Ascending aorta (tissue), 2 donors: ENCODE data around the gene YWHAE. TPM values are rescaled to one million over a fixed set of nuclear protein-coding genes. Genes with fewer than 3 reads are reported as not detected.

Experiments used
- DNase-seq, 2 donors: peaks; one replicate each; pipeline ENCODE4 v3.0.0-alpha.2; 2019; ENCODE audit warnings: low spot score in 2 of 2
- H3K27ac ChIP-seq, 2 donors: fragments of 200-600 bp; sonication (generic); one replicate each; pipeline ENCODE4 v1.5.1; 2016 to 2017; ENCODE audit warnings: mild to moderate bottlenecking in 1 of 2
- H3K27me3 ChIP-seq: fragments of 200-600 bp; sonication (generic); one replicate; pipeline ENCODE4 v1.5.1; 2017
- H3K36me3 ChIP-seq, 2 donors: fragments of 200-600 bp; sonication (generic); one replicate each; pipeline ENCODE4 v1.5.1; 2016
- H3K4me1 ChIP-seq, 2 donors: fragments of 200-600 bp; sonication (generic); one replicate each; pipeline ENCODE4 v1.5.1; 2016 to 2017; ENCODE audit warnings: mild to moderate bottlenecking in 1 of 2
- H3K4me3 ChIP-seq, 2 donors: fragments of 200-600 bp; sonication (generic); one replicate each; pipeline ENCODE4 v1.5.1; 2016 to 2017; ENCODE audit warnings: mild to moderate bottlenecking in 1 of 2
- H3K9me3 ChIP-seq, 2 donors: fragments of 200-600 bp; sonication (generic); one replicate each; pipeline ENCODE4 v1.5.1; 2016
- CTCF ChIP-seq, 3 experiments: fragments of 200-600 bp in 2 of 3; fragments of 450-650 bp in 1 of 3; sonication (generic) in 2 of 3; IDR thresholded peaks; one replicate each; pipeline ENCODE4 v1.5.1; 2016 to 2019; ENCODE audit warnings: antibody characterized with exemption in 3 of 3, mild to moderate bottlenecking in 1 of 3, moderate library complexity in 1 of 3
- intact Hi-C: fragments of 100-400 bp; cut with DNase I; formaldehyde crosslinking; loops from one replicate; pipeline ENCODE4 v1.15.1; 2023
- total RNA-seq: library from RNA; depleted of rRNA; stranded (reverse); fragments of >200 nt; gene quantifications from one replicate; pipeline ENCODE4 v1.1.0, GENCODE V29; 2016

The YWHAE gene
- total RNA-seq, 1 donor from 2014 or later, result 261 TPM

- H3K27me3 ChIP-seq, result no peaks in the 10 kb centered on the region
- intact Hi-C loops, result no loop called here
These were observed 77.5 kb downstream of the YWHAE start for GRCh38 chr17:1322480-1322879.

GRCh38 chr17:1322014-1322428, 78.0 kb downstream of the YWHAE start:
- no peak for TF ChIP-seq CTCF (IDR thresholded peaks at IDR 0.05)
- Histone ChIP-seq H3K4me3 (no peak overlapping the region), H3K9me3 (no peaks in the 10 kb centered on the region), H3K4me1 (peaks cover 4 to 12% of the 10 kb centered on the region in 2 donors), H3K27me3 (no peaks in the 10 kb centered on the region), H3K36me3 (no peaks in the 10 kb centered on the region), H3K27ac (no peak overlapping the region)
- intact Hi-C loops, result no loop called here
- no peak for DNase-seq

More at GRCh38 chr17:1322480-1322879, 77.5 kb downstream of the YWHAE start:
- no peak overlapping the region for H3K4me3 ChIP-seq
- TF ChIP-seq CTCF (IDR thresholded peaks at IDR 0.05), result no peak
- H3K9me3 ChIP-seq, result no peaks in the 10 kb centered on the region
- peaks cover 4 to 7% of the 10 kb centered on the region in 2 donors for H3K4me1 ChIP-seq
- DNase-seq, result no peak
- H3K36me3 ChIP-seq, result no peaks in the 10 kb centered on the region
- no peak overlapping the region for H3K27ac ChIP-seq

- Histone ChIP-seq H3K9me3 (no peaks in the 10 kb centered on the region), H3K36me3 (no peaks in the 10 kb centered on the region), H3K4me1 (peaks cover 4 to 25% of the 10 kb centered on the region in 2 donors), H3K4me3 (peak overlapping the region in 1 of 2 donors; percentile 1), H3K27ac (peak overlapping the region; percentile 56 to 81), H3K27me3 (no peaks in the 10 kb centered on the region)
- intact Hi-C loops, result loop anchor here (1.0 kb wide), 1 partner anchor 38 kb away; no protein-coding TSS in a partner anchor
- peak; percentile 59 to 84 for DNase-seq
- no peak for TF ChIP-seq CTCF (IDR thresholded peaks at IDR 0.05)
These were observed 84.1 kb downstream of the YWHAE start for GRCh38 chr17:1315891-1316403.

- peak overlapping the region; percentile 56 to 81 for H3K27ac ChIP-seq
- H3K4me1 ChIP-seq, result peaks cover 4 to 25% of the 10 kb centered on the region in 2 donors
- no peaks in the 10 kb centered on the region for H3K27me3 ChIP-seq
- intact Hi-C loops, result no loop called here
- H3K36me3 ChIP-seq, result no peaks in the 10 kb centered on the region
- TF ChIP-seq CTCF (IDR thresholded peaks at IDR 0.05), result no peak
- H3K9me3 ChIP-seq, result no peaks in the 10 kb centered on the region
- H3K4me3 ChIP-seq, result peak overlapping the region in 1 of 2 donors; percentile 1
- DNase-seq, result no peak
These were observed 84.6 kb downstream of the YWHAE start for GRCh38 chr17:1315409-1315808.

GRCh38 chr17:1313270-1314005, 86.6 kb downstream of the YWHAE start:
- Histone ChIP-seq H3K27ac (no peak overlapping the region), H3K27me3 (no peaks in the 10 kb centered on the region), H3K4me1 (peaks cover 0 to 21% of the 10 kb centered on the region in 2 donors), H3K4me3 (no peak overlapping the region), H3K9me3 (no peaks in the 10 kb centered on the region), H3K36me3 (no peaks in the 10 kb centered on the region)
- intact Hi-C loops, result no loop called here
- TF ChIP-seq CTCF (IDR thresholded peaks at IDR 0.05), result no peak
- DNase-seq, result no peak
